Measurements from ENCODE around the gene ANKS1A.

Gene ANKS1A

GRCh38 chr6:35043381-35044130 lies 154.5 kb downstream of the ANKS1A start:
- DNase-seq: no peak

- DNase-seq: no peak
Observed at GRCh38 chr6:35044145-35044745, 155.2 kb downstream of the ANKS1A start.

- DNase-seq: no peak
Observed at GRCh38 chr6:35044761-35045421, 155.8 kb downstream of the ANKS1A start.

GRCh38 chr6:35046103-35046502 lies 157.0 kb downstream of the ANKS1A start:
- DNase-seq: no peak

GRCh38 chr6:35046862-35047261 lies 157.8 kb downstream of the ANKS1A start:
- no peak for DNase-seq

GRCh38 chr6:35047265-35048011 lies 158.4 kb downstream of the ANKS1A start:
- no peak for DNase-seq

GRCh38 chr6:35048031-35048613 lies 159.1 kb downstream of the ANKS1A start:
- DNase-seq: no peak

- no peak for DNase-seq
Observed at GRCh38 chr6:35048631-35049083, 159.6 kb downstream of the ANKS1A start.

GRCh38 chr6:35049156-35049735 lies 160.2 kb downstream of the ANKS1A start:
- no peak for DNase-seq

GRCh38 chr6:35049900-35050756 lies 161.1 kb downstream of the ANKS1A start:
- DNase-seq: no peak

GRCh38 chr6:35050757-35051330 lies 161.8 kb downstream of the ANKS1A start:
- no peak for DNase-seq

GRCh38 chr6:35051396-35051795 lies 162.3 kb downstream of the ANKS1A start:
- no peak for DNase-seq

- no peak for DNase-seq
Observed at GRCh38 chr6:35051997-35052583, 163.0 kb downstream of the ANKS1A start.

- DNase-seq: no peak
Observed at GRCh38 chr6:35052694-35053565, 163.9 kb downstream of the ANKS1A start.

GRCh38 chr6:35053701-35054100 lies 164.6 kb downstream of the ANKS1A start:
- DNase-seq: no peak

- no peak for DNase-seq
Observed at GRCh38 chr6:35054106-35054742, 165.2 kb downstream of the ANKS1A start.

GRCh38 chr6:35054743-35055130 lies 165.7 kb downstream of the ANKS1A start:
- DNase-seq: no peak

GRCh38 chr6:35055891-35056290 lies 166.8 kb downstream of the ANKS1A start:
- DNase-seq: no peak

GRCh38 chr6:35056952-35057351 lies 167.9 kb downstream of the ANKS1A start:
- no peak for DNase-seq

Measured in stimulated activated CD4-positive, alpha-beta T cell treated with anti-CD3 and anti-CD28 coated beads, Interleukin-4, amount 100 ng/mL, for 1 hour (primary cell).